ENCODE measurements around the gene ITPR2.
"Not testable (repeated sequence)": the region's sequence is repeated elsewhere in the genome, so short reads cannot be mapped to it uniquely, and the experiment has no call there.

ITPR2 gene

GRCh38 chr12:26496170-26496569 lies 336.8 kb downstream of the ITPR2 start:
- no peak for DNase-seq

DNA sequence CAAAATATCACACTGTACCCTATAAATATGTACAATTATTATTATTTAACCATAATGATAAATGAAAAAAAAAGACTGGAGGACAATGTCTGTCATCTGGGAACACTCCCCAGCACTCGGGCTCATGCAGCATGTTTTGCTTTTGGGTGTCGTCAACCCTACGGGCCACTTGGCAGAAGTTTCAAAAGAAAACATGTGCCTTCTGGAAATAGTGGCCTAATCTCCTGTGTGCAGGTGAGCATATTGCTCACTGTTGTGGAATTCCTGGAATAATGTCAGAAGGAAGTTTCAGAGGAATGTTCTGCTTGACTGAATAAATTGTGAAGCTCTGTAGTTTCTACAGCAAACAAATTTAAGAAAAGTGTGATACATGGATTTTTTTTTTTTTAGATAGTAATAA lies 339.3 kb downstream of the ITPR2 start:
- no peak for DNase-seq

DNA sequence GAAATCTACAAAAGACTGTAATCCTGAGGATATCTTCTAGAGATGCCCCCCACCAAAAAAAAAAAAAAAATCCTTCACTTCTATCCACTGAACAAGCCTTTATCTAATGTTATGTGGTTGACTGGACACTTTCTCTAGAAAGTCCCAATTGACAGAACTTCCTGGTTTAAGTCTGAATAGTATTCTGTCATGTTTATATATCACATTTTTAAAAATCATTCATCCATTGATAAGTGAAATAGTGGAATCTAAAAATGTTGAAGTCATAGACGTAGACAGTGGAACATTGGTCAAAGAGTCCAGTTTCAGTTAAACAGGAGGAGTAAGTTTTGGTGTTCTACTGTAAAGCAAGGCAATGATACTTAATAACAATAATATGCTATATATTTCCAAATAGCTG lies 340.6 kb downstream of the ITPR2 start:
- no peak for DNase-seq

- no peak for DNase-seq
These were observed 343.1 kb downstream of the ITPR2 start for GRCh38 chr12:26489908-26490307.

DNA sequence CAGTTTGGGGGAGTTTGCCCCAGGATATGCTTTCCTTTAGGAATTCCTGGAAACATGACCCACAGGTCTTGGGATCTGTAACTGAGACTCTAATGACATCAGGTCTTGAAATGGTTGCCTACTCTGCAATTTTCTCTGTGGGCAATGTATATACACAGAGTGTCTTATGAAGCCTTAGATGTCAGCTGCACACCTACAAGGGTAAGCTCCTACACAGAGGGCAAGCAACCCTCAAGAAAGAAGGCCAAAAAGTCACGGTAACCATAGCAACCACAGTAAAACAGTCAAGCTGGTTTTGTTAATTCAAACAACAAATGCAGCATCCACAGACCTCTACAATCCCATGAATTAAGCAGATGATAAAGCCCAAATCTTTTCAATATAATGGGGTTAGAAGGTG lies 344.6 kb downstream of the ITPR2 start:
- no peak for DNase-seq

GRCh38 chr12:26473291-26473690 lies 359.7 kb downstream of the ITPR2 start:
- no peak for DNase-seq

DNA sequence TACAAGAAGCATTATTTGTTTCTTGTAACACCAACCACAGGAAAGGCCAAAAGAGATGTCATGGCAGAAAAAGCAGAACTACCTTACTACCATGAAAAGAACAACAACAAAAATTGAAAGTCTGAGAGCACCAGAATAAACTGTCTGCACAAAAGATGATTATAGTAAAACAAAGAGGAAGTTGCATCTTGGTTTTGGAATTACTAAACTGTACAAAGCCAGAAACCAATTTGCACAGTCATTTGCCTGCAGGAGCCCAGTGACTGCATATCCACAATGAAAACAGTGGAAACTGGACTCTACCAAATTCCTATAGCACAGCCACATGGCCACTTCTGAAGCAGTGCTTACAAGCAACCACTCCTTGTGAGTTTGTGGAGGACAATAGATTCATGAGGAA lies 361.4 kb downstream of the ITPR2 start:
- DNase-seq: no peak

DNA sequence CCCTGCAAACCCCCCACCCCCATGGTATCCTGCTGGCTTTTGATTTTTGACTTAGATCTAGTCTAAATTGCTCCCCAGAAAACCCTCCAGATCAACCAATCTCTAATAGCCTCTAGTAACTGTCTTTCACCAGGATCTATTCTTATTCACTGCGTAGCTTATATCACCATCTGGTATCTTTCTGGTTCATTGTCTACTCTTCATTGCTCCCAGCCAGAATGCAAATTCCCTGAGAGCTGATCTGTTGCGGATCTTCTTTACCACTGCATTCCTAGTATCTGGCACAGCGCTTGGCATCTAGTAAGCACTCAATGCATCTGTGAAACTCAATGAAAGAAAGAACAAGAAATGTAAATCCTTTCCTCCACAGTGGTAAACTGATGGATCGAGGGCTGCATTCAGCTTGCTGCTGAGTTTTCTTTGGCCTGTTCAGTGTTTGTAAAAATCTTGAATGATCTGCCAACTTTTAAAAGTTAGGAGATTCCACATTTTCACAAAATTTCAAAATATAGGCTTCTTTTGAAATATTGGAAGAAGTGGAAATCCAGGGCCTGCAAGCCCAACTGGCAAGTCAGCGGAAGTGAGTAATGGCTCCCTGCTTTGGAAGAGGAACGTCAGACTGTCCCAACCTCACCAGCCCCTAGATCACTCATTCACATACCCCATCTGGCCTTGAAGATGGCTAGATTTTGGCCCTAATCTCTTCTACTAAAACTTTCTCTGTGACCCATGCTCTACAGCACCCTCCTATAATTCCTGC lies 363.4 kb downstream of the ITPR2 start:
- DNase-seq: no peak

- DNase-seq: no peak
These were observed 365.6 kb downstream of the ITPR2 start for GRCh38 chr12:26467351-26467750.

GRCh38 chr12:26466726-26467125 lies 366.3 kb downstream of the ITPR2 start:
- no peak for DNase-seq

- no peak for DNase-seq
These were observed 367.4 kb downstream of the ITPR2 start for GRCh38 chr12:26465419-26466097.

DNA sequence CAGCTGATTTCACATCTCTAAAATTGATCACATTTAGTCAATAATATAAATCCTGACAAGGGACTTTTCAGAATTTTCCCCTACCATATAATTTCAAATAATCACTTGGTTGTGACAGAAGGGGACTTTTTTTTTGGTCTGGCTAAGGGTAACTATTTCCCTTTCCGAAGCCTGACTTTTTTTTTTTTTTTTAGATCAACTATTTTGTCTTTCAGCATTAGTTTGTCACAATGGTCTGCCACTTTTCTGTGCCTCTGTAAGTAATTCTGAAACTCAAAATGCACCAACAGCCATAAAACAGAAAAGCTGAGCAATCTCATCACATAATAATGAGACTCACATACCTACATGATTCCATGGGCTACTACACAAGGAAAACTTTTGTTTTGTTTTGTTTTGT lies 371.2 kb downstream of the ITPR2 start:
- DNase-seq: no peak

GRCh38 chr12:26460361-26460760 lies 372.6 kb downstream of the ITPR2 start:
- no peak for DNase-seq

DNA sequence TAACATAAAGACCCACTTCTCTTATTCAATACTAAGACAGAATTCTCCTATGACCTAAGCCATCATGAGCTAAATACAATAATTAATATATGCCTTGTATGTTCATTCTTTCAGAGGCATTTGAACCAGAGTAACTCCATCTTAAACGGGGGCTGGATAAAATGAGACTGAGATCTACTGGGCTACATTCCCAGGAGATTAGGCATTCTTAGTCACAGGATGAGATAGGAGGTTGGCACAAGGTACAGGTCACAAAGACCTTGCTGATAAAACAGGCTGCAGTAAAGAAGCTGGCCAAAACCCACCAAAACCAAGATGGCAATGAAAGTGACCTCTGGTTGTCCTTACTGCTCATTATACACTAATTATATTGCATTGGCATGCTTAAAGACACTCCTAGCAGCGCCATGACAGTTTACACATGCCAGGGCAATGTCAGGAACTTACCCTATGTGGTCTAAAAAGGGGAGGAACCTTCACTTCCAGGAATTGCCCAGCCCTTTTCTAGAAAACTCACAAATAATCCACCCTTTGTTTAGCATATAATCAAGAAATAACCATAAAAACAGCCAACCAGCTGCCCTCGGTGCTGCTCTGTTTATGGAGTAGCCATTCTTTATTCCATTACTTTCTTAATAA lies 376.9 kb downstream of the ITPR2 start:
- DNase-seq: no peak

DNA sequence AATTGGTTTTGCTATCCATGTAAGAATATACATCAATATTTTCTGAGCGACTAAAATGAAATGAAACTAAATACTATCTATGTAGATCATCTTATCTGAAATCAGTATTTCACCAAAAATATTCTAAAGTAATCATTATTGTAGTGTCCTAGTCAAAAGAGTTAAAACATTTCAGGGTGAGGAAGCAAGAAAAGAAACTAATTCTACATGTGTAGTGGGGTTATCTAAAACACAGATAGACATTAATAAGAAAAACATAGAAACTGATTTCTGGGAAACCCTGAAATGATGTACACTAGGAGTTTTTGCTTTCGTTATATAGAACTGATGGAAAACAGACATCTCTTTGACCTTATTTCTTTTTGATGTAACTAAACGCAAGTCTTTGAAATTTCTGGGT lies 379.7 kb downstream of the ITPR2 start:
- no peak for DNase-seq

GRCh38 chr12:26452511-26452910 lies 380.5 kb downstream of the ITPR2 start:
- DNase-seq: no peak

GRCh38 chr12:26451763-26452162 lies 381.2 kb downstream of the ITPR2 start:
- DNase-seq: no peak

DNA sequence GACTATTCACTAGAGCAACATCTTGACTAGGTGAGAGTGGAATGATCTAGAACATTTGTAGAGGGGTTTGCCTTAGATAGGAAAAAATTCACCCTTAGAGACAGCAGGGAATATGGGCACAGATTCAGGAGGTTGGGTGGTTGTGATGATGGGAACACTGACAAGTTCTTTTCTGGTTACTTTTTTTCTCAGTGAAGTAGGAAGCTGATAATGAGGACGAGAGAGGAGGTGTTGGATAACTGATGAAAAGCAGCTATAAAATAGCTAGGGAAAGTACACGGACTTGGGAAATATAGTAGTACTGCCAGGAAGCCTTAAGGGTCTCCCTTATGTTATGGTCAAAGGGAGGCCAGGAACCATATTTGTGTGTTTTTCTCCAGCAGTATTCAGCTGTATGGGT lies 387.1 kb downstream of the ITPR2 start:
- DNase-seq: no peak

- no peak for DNase-seq
These were observed 389.7 kb downstream of the ITPR2 start for GRCh38 chr12:26443309-26443708.

DNA sequence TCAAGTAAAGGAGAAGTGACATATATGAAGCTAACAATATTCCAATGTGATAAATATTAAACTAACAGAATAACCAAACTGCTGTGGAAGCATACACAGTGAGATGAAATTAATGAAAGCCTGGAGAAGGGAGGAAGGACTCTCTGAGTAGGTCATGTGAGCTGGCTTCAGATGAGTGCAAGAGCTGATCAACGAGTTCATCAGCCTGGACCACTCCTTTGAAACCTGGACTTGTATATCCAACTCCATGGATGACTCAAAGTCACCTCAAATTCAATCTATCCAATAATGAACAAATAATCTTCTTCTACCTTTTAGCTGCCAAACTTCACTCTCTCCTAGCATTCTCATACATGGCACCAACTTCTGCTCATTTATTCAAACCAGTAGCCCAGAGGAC lies 391.6 kb downstream of the ITPR2 start:
- no peak for DNase-seq

- no peak for DNase-seq
These were observed 398.0 kb downstream of the ITPR2 start for GRCh38 chr12:26435069-26435404.

- no peak for DNase-seq
These were observed 398.5 kb downstream of the ITPR2 start for GRCh38 chr12:26434299-26435068.

DNA sequence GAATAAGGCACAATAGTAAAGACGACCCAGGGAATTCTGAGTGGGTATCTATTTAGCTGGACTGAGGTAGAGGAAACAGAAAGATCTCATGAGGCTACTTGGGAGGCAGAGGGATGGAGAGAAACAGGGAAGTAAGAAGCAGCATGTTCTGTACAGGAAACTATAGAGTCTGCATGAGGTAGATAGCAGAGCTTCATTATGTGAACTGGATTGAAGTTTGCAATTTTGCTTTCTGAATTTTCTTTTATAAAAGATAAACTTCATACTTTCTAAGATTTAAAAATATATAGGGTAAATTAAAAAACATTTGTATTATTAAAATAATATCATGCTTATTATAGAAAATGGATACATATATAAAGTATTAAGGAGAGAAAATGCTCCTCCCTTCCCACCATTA lies 399.3 kb downstream of the ITPR2 start:
- not testable (repeated sequence) for DNase-seq

DNA sequence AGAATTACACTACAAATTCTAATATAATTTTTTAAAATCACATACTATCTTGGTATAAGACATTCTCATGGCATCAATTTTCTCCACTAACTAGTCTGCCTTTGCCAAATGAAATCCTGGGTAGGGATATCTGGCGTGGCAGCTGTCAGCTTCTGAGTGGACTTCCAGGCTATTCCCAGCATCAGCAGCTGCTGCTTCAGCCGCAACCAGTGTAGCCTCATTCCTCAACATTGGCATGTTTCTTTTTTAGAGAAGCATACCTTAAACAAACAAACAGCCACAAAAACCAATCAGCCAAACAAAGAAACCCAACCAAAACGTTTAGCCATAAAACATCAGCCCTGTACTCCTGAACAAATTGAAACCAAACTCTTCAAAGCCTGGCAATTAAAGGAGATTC lies 401.8 kb downstream of the ITPR2 start:
- DNase-seq: no peak
